Coronary artery (tissue), 2 donors: ENCODE results near the gene P4HA2.

Source experiments
- DNase-seq: peaks from one replicate; pipeline ENCODE4 v3.0.0-alpha.2; 2017; ENCODE audit warnings: low spot score
- H3K27ac ChIP-seq, 2 donors: fragments of 200-600 bp; sonication (generic); one replicate each; pipeline ENCODE4 v1.5.1; 2016 to 2019
- H3K4me3 ChIP-seq: fragments of 200-600 bp; sonication (generic); 2 replicates; pipeline ENCODE4 v1.5.1; 2016; ENCODE audit warnings: mild to moderate bottlenecking, moderate library complexity
- TF ChIP-seq, protein P1 (sequence below): fragments of 200-600 bp; sonication (generic); IDR thresholded peaks from one replicate; pipeline ENCODE4 v1.5.1; 2019; ENCODE audit warnings: antibody characterized with exemption

P4HA2 gene

DNA sequence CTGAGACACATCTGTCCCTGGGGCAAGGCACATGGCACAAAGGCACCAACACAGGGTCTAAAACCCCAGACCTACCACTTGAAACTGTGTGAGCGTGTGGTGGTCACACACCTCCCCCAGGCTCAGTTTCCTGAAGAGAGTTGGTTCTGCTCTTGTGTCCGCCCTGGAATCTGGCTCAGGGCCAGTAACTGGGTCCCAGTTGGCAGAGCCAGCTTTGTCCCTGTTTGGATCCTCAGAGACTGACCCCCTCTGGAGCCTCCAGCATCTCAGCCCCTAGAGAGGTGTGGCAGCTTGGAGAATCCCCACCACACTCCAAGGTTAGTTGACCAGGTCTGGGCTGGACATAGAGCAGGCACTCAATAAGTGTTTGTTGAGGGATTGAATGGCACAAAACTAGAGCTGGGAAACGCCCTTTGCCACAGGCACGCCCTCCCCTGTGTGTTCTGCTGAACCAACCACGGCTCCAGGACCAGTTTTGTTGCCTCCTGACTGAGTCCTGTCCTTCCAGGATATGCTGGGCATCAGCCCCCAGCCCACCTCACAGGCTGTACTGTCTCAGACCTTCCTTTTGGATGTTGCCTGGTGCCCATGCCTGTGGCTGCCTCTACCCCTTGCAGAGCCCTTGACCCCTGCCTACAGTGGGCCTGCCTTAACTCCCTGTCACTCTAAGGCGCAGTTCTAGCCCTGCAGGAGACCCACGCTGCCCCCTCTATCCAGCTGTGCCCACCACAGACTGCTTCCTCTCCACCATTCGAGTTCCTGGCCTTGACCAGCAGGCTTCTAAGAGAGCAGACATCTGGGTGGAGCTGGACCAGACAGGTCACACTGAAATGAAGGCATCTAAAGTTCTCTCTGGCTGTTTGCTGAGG is 26.0 kb upstream of the P4HA2 start:
- DNase-seq, result peak; percentile 68
- Histone ChIP-seq H3K27ac (peak overlapping the region in 1 of 2 donors; percentile 0), H3K4me3 (no peak overlapping the region)
- TF ChIP-seq, protein P1, sequence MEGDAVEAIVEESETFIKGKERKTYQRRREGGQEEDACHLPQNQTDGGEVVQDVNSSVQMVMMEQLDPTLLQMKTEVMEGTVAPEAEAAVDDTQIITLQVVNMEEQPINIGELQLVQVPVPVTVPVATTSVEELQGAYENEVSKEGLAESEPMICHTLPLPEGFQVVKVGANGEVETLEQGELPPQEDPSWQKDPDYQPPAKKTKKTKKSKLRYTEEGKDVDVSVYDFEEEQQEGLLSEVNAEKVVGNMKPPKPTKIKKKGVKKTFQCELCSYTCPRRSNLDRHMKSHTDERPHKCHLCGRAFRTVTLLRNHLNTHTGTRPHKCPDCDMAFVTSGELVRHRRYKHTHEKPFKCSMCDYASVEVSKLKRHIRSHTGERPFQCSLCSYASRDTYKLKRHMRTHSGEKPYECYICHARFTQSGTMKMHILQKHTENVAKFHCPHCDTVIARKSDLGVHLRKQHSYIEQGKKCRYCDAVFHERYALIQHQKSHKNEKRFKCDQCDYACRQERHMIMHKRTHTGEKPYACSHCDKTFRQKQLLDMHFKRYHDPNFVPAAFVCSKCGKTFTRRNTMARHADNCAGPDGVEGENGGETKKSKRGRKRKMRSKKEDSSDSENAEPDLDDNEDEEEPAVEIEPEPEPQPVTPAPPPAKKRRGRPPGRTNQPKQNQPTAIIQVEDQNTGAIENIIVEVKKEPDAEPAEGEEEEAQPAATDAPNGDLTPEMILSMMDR, result no peak

DNA sequence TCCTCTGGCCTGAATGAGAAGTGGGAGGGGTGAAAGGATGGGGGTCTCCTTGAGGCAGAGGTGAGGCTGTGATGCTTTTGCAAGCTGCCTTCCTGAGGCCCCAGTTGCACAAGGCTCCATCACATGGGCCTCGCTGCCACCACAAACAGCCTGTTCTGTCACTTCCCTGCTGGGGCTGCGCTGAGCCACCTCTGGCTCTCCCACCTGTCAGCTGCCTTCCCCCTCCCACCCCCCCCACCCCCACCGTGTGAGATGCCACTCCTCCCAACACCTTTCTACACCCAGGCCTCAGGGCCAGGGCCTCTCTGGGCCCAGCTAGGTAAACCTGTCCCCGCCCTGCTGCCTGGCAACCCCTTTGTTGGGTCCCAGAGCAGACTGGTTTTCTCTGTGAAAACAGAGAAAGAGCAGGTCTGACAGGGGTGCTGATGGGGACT is 25.4 kb upstream of the P4HA2 start:
- Histone ChIP-seq H3K27ac (no peak overlapping the region), H3K4me3 (no peak overlapping the region)
- TF ChIP-seq, protein P1, result no peak
- peak; percentile 67 for DNase-seq

DNA sequence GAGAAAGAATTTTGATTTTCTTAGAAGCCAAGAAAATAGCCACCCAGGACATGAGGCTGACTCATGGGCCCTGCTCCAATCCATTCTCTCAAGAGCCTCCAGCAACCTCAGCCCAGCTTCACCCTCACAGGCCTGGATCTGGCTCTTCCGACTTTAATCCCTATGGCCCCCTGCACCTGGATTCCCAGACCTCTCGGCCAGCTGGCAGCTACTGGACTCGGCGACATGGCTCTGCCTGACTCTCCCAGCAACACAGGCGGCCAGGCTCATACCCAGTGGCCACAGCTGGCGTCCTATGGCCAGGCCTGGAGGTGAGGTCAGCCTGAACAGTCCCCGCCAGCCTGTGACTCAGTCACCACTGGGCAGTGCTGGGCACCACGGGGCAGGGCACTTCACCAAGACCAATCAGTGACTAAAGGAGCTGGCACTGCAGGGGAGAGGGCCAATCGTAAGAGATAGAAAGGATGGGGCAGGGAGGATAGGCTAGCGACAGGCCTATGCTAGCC is 23.6 kb upstream of the P4HA2 start:
- Histone ChIP-seq H3K27ac (no peak overlapping the region), H3K4me3 (no peak overlapping the region)
- TF ChIP-seq, protein P1, result no peak
- peak; percentile 72 for DNase-seq

DNA sequence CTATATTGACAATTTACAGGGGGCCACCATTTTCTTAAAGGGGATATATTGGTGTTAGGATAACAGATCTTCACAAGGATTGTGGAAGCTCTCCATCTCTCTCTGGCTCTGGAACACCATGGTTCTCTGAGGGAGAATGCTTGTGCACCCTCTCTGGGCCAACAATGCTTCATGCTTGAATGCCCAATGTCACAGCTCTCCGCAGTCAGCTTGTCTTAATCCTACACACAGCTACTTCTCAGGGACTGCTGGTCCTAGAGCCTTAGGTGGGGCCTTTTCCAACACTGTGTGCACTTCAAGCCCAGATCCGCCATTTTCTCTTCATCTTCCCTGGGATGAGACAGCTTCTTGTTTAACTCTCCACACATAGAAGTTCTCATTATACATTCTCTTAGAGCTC is 22.9 kb upstream of the P4HA2 start:
- no peak for DNase-seq
- Histone ChIP-seq H3K4me3 (no peak overlapping the region), H3K27ac (no peak overlapping the region)
- TF ChIP-seq, protein P1, result no peak

DNA sequence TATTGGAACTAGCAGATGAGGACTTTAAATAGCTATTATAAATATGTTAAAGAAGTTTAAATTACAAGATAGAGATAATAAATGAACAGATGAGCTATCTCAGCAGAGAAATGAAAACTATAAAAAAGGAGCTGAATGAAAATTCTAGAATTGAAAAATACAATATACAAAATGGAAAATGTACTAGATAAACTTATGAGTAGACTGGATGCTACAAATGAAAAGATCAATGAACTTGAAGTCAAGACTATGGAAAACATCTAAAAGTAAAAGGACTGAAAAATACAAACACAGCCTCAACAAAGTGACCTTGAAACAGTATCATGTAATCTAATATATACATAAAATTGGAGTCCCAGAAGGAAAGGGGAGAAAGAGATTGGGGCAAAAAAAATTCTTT is 19.2 kb upstream of the P4HA2 start:
- TF ChIP-seq, protein P1, result no peak
- no peak for DNase-seq
- no peak overlapping the region for H3K4me3 ChIP-seq

DNA sequence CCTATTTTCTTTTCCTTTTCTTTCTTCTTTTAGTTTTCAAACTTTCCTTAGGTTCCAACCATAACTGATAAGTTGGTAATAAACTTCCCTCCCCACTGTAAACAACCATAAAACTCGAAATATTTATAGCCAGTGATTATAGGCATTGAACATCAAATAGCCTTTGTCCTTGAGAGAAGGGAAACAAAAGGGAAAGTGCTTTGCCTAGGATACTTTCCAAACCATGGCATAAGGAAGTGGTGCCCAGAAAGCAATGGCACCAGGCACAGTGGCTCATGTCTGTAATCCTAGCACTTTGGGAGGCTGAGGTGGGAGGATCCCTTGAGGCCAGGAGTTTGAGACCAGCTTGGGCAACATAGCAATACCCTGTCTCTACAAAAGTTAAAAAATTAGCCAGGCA is 17.9 kb upstream of the P4HA2 start:
- Histone ChIP-seq H3K27ac (no peak overlapping the region), H3K4me3 (no peak overlapping the region)
- TF ChIP-seq, protein P1, result no peak
- DNase-seq, result no peak

More for the DNA sequence above, 19.2 kb upstream of the P4HA2 start:
- no peak overlapping the region for H3K27ac ChIP-seq
